GM18519 (cell line): Measurements from ENCODE around the gene SPI1.

Experiments
- ATAC-seq: cut with Tn5 transposase; IDR thresholded peaks from one replicate; pipeline ENCODE4 v1.9.1; 2021; ENCODE audit warnings: mild to moderate bottlenecking, moderate library complexity; ENCODE audit not compliant: unreplicated experiment, low FRiP score

SPI1 gene

DNA sequence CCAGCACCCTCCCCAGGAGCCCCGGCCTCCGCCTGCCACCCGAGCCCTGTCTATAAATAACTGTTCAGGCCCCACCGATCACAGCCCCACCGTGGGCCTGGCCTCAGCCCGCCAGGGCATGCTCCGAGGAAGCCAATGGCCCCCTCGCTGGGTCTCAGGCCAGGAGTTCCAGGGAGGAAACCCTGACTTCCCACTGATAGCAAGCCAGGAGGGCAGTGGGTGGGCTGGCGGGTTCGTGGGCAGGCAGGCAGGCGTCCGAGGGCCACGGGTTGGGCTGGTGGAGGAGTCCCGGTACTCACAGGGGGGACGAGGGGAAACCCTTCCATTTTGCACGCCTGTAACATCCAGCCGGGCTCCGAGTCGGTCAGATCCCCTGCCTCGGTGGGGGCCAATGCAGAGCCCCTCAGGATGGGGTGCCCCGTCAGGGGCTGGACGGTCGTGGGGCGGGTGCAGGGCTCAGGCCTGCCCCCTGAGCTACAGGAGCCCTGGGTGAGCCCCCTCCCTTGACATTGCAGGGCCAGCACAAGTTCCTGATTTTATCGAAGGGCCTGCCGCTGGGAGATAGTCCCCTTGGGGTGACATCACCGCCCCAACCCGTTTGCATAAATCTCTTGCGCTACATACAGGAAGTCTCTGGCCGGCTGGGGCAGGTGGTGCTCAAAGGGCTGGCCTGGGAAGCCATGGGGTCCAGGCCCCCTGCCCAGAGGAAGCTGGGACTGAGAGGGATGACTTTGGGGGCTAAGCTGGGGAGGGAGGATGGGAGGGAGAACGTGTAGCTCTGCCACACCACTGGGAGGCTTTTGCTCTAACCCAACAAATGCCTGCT, at the start of gene SPI1:
SPI1 (minus strand) TSS at position 538 of the 826 bp plus-strand sequence; CDS start at position 344, 194 bp downstream.
- ATAC-seq, result peak; percentile 66

DNA sequence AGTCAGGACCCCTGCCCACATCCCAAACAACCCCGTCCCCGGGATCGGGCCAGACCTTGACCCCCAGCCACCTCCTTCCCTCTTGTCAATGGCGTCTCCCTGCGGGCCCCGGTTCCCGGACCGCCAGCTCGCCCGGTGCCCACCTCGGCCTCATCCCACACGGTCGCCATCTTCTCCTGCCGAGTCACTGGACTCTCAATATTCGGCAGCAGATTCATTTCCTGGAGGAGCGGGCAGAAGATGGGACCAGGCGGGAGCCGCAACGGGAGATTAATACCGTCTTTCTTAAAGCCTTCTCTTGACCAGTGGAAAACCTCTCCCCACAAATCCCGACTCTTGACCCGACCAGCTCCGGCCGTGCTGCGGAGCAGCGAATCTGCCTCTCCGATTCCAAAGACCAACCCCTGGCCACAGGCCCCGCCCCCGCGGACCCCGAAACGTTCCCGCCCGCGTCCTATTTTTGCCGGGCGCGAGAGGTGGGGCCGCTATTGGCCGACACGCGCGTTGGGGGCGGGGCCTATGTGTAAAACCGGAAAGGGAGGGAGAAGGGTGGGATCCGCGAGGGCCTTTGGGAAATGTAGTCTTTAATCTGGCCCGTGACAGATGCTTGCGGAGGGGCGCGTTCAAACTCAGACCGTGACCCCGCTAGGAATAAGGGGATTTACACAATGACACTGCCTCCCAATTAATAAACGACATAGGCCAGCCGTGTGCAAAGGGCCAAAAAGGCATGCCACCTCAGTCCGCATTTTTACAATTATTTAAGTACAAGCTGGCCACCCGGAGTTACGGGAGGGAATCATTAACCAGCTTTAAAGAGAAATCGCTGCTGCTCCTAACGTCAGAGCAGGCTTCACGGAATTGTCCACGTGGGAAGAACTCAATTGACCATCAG, 48.0 kb upstream of the SPI1 start, which contains the start of gene PSMC3:
PSMC3 (minus strand) TSS at position 378 of the 895 bp plus-strand sequence; CDS start at position 218, 160 bp downstream.
- peak; percentile 58 for ATAC-seq

DNA sequence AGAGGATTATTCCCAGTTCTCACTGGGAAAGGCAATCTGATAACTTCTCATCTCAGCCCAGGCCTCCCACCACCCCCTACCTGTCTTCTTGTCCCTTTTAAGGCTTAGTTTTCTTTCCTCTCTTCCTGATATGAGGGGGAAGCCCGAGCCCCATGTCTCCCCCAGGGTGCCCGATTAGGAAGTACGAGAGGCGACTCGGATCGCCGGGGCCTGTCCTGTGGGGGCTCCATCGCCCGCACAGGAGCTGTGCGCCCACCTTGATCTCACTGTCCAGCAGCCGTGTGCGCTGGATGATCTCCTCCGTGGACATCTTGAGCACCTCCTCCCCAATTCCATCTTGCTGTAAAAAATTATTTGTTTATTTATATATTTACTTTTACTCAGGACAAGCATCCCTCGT, 47.3 kb upstream of the SPI1 start:
- no peak for ATAC-seq

DNA sequence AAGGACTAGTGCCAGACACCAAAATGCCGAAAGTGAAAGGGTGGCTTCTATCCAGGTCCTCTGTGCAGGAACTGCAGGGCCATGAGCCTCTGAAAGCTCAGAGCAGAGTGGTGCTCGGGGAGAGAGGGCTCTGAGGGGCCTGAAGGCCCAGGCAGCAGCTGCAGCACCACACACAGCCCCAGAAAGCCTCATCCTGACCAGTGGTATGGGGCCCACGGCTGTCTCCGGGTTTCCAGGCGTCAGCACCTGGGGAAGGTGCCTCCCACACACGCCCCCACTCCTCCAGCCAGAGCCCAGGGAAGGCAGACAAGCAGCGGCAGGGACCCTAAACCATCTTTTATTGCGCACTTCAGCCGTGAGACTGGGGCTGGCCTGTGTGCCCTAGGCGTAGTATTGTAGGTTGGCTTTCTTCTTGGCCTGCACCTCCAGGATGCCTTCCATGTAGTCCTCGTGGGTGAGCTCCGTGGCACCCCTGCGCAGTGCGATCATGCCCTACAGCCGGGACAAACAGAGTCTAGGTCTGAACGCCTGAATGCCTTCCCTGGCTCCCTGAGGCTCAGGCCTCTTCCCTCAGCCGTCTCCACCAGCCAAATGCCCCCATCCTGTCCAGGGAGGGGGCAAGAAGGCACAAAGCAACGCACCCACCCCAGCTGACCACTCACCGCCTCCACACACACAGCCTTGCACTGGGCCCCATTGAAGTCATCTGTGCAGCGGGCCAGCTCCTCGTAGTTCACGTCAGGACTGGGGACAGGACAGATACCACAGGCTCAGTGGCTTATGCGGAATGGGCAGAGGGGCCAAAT, 40.3 kb upstream of the SPI1 start:
- ATAC-seq, result no peak

DNA sequence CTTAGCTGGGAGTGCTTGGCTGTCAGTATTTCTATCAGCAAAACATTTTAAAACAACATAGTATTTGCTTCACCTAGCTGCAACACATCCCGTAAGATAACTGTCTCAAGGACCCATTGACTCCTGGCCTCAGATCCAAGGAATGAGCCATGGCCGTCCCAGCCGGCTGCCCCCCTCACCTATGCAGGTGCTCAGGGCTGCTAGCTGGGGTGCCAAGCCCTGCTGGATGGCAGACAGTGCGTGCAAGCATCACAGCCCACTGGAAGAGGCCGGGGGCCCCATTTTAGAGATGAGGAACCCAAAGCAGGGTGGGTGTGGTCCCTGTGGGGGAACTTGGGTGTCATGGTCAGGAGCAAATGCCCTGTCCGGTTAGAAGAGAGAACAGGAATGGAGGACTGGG, 39.4 kb upstream of the SPI1 start:
- no peak for ATAC-seq

DNA sequence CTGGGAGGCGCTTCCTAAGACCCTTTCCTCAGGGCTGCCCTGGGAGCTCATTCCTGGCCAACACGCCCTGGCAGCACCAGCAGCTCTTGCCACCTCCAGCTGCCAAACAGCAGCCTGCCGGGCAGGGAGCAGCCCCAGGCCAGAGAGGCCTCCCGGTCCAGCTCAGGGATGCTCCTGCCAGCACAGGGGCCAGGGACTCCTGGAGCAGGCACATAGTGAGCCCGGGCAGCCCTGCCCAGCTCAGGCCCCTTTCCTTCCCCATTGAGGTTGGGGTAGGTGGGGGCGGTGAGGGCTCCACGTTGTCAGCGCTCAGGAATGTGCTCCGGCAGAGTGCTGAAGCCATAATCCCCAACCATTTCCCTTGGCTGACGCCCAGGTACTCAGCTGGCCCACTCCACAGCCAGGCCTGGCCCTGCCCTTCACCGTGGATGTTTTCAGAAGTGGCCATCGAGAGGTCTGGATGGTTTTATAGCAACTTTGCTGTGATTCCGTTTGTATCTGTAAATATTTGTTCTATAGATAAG, 37.7 kb upstream of the SPI1 start:
- ATAC-seq, result no peak

DNA sequence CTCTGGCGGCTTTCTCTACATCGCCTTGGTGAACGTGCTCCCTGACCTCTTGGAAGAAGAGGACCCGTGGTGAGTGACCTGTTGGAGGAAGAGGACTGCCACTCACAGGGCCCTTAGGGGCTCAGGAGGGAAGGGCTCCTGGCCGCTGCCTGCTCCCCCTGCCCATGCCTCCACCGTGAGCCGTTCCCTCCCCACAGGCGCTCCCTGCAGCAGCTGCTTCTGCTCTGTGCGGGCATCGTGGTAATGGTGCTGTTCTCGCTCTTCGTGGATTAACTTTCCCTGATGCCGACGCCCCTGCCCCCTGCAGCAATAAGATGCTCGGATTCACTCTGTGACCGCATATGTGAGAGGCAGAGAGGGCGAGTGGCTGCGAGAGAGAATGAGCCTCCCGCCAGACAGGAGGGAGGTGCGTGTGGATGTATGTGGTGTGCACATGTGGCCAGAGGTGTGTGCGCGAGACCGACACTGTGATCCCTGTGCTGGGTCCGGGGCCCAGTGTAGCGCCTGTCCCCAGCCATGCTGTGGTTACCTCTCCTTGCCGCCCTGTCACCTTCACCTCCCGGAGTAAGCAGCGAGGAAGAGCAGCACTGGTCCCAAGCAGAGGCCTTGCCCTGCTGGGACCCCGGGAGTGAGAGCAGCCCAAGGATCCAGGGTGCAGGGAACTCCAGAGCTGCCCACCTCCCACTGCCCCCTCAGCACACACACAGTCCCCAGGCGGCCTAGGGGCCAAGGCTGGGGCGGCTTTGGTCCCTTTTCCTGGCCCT, 36.9 kb upstream of the SPI1 start:
- ATAC-seq, result no peak

DNA sequence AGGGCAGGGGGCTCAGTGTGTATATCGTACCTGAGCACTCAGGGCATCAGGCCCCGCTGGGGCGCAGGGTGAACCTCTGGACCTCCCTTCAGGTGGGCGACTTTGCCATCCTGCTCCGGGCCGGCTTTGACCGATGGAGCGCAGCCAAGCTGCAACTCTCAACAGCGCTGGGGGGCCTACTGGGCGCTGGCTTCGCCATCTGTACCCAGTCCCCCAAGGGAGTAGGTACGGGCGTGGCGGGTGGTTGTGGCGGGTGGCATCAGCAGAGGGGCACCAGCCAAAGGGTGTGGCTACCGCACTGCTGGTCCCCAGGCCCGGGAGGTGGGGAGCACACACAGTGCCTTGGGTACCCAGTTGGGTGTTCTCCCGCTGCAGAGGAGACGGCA, 36.3 kb upstream of the SPI1 start:
- no peak for ATAC-seq

DNA sequence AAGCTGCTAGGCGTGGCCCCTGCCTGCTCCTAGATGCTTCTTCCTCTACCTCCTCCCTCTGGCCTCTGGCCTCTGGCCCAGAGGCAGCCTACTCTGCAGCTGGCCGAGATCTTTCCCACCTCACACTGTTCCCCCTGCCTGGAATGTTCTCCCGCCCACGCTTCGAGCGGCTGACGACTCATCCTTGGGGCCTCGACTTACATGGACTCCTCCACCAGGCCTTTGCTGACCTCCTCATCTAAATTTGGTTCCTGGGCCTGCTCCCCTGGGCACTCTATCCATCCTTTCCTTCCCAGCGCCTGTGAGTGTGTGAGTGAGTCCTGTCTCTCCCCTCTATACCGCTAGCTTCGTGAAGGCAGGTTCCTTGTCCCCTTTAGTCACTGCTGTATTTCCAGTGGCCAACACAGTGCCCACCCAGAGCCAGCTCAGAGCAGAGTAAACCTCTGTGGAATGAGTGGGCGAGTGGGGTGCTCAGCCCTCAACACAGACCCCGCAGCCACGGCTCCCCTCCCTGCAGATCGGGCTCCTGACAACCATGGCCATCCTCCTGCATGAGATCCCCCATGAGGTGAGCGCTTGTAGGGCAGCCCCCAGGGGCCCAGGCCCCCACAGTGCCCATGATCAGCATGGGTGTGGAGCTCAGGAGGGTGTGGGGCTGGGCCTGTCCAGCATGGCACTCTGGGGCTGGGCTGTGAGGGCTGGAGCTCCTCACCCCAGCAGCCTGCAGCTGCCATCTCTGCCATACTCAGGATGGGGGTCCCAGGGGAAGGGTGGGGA, 35.7 kb upstream of the SPI1 start:
- no peak for ATAC-seq

DNA sequence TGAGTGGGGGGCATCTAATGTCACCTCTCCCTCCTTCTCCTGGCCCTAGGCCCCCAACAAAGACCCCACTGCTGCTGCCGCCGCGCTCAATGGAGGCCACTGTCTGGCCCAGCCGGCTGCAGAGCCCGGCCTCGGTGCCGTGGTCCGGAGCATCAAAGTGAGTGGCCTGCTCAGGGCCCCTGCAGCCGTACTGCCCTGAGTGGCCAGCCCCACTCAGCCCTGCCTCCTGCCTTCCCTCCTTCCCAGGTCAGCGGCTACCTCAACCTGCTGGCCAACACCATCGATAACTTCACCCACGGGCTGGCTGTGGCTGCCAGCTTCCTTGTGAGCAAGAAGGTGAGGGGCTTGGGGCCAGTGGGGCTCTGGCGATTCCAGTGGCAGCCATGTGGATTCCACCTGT, 35.0 kb upstream of the SPI1 start:
- no peak for ATAC-seq

DNA sequence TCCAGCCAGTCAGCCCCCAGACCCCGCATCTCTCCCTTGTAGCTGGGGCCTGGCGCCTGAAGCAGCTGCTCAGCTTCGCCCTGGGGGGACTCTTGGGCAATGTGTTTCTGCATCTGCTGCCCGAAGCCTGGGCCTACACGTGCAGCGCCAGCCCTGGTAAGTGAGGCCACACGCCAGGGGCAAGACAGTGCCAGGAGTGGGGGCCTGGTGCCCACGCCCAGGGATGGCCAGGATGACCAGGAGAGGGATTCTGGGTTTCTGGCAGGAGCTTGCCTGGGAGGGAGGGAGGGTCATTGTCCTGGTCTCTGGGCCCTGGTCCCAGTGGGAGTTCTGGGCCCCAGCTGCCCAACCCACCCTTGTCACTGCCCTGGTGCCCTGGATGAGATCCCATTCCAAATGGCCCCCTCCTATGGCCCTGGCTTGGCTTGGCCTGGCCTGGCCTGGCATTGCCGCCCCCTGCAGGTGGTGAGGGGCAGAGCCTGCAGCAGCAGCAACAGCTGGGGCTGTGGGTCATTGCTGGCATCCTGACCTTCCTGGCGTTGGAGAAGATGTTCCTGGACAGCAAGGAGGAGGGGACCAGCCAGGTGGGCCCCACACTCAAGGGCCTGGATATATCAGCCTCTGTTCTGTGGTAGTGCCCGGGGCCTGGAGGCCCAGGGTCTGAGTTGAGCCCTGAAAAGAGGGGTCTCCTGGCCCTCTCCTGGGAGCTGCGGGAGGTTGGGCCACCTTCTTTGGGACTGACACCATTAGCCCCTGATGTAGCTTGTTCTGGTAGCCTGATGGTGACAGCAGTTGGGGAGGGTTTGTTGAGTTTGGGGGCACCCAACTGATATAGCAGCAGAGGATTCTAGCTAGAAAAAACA, 33.8 kb upstream of the SPI1 start:
- ATAC-seq, result no peak

DNA sequence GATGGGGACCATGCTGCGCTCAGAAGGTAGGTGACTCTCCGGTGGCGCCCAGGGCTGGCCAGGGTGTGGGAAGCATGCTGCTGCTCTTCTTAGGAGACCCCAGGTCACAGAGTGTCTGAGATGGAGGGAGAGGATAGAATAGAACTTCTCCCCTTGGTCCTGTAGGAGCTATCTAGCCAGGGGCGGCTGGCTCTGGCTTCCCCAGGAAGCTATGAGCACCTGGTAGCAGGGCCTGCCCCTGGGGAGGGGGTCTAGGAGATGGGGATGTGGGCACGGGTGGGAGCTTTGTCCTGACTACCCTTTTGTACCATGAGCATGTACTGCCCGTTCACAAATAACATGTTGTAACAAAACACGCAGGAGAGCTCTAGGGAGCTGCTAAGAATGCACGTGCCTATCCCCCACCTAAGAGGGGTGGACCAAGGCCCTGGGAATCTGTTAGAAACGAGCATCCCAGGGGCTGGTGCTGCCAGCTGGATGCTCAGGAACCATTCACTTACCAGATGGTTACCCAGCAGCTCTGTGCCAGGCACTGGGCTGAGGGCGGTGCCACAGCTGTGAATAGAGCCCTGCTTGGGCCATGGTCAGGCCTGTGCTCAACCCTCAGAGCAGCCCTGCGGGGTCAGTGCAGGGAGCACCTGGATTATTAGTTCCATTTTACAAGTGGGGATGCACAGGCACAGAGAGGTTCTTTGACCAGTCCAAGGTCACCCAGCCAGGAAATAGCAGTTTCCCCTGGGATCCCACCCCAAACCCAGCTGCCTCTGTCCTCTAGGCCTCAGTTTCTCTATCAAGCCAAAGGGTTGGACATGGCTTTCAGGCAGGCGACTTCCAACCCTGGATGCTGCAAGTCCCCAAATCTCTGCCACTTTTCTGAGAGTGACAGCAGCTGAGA, 32.3 kb upstream of the SPI1 start:
- no peak for ATAC-seq

DNA sequence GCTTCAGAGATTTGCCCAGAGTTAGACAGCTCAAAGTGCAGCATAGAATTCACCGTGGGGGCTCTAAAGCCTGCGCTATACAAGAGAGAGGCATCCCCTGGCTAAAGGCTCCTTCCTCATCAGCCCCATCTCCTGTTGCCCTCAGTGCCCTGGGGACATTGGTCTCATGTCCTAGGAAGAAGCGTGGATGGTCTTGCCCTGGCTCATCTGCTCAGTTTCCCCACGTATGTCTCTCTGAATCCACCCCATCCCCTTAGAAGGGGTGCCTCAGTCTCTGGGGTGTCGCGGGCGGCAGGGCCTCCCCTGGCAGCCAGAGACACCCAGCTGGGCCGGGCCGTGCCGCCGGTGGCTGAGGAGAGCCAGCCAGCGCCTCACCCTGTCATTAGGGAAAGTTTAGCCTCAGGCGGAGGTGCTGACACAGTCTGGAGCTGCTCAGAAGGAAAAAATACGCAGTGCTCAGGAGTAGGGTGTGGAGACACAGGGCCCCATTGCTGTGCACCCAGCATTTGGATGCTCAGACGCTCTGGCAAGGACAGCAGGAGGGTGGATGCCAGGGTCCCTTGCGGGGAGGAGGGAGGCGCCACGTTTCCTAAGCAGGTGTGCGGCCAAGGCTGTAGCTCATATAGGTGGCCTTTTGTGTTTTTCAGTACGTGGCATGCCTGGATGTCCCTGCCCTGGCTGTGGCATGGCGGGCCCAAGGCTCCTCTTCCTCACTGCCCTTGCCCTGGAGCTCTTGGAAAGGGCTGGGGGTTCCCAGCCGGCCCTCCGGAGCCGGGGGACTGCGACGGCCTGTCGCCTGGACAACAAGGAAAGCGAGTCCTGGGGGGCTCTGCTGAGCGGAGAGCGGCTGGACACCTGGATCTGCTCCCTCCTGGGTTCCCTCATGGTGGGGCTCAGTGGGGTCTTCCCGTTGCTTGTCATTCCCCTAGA, 31.4 kb upstream of the SPI1 start:
- ATAC-seq, result no peak

DNA sequence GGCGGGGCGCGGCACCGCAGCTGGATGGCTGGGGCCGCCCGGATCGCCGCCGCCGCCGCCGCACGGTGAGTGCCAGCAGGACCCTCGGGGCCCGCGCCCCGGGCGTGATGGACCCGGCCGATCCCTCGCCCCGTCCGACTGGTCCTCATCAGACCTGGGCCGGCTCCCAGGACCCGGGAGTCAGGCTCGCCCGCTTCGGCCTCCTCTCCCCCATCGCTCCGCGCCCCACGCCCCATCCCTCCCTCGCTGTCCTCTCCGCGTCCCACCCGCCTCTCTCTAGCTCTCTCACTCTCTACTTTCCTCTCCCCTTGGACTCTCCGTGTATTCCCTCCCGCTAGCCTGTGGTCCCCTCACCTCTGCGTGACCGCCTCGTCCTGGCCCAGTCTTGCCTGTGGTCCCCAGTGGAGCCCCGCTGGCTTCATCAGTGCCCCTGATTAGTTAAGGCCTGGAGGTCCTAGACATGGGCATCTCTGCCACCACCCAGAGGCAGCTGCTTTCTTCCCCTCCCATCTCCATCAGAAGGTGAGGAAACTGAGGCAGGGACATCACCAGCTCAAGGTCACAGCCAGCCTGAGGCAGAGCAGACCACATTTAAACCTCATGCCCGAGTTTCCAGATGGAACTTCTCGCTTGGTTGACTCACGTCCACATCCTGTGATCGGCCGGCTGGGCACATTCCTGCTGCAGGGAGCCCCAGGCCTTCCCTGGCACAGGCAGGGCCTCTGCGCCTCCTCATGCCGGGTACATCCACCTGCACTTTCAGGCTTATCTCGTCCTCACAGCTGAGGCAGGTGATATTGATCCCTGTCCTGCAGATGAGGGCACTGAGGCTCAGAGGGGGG, 30.5 kb upstream of the SPI1 start:
- ATAC-seq, result no peak
